Mucosa of descending colon (tissue), 3 donors: Measurements from ENCODE around the gene CREB5. TPM values are rescaled to one million over a fixed set of nuclear protein-coding genes. Genes with fewer than 3 reads are reported as not detected.

ENCODE experiments used
- ATAC-seq: fragments of 200-7000 bp; cut with Tn5 transposase; one replicate; pipeline ENCODE4 v1.9.1; 2020; ENCODE audit warnings: mild to moderate bottlenecking, moderate library complexity
- DNase-seq, 3 donors: peaks; one replicate each; pipeline ENCODE4 v3.0.0-alpha.2; 2020
- H3K36me3 ChIP-seq: fragments of 200-600 bp; one replicate; pipeline ENCODE4 v1.8.0; 2021; ENCODE audit warnings: low read depth, mild to moderate bottlenecking
- H3K4me1 ChIP-seq: fragments of 200-600 bp; one replicate; pipeline ENCODE4 v1.8.0; 2021; ENCODE audit warnings: low read depth, mild to moderate bottlenecking
- H3K4me3 ChIP-seq: fragments of 200-600 bp; one replicate; pipeline ENCODE4 v1.8.0; 2021; ENCODE audit warnings: mild to moderate bottlenecking
- H3K9me3 ChIP-seq: fragments of 200-600 bp; one replicate; pipeline ENCODE4 v1.8.0; 2021; ENCODE audit warnings: mild to moderate bottlenecking
- CTCF ChIP-seq: fragments of 200-600 bp; IDR thresholded peaks from one replicate; pipeline ENCODE4 v1.8.0; 2022; ENCODE audit warnings: antibody characterized with exemption, mild to moderate bottlenecking
- intact Hi-C, 2 donors: fragments of 100-400 bp; cut with DNase I in 1 of 2; cut with micrococcal nuclease in 1 of 2; formaldehyde crosslinking; loops; one replicate each; pipeline versions ENCODE4 v1.11.0 to v1.11.1; 2022; cut with DNase I, micrococcal nuclease
- total RNA-seq, 3 donors: library from RNA; stranded (reverse); fragmentation: NEBNext Ultra II Directional in 2 of 3; extraction: Animal tissue kit (Norgen Biotek cat#: 25700) in 2 of 3; gene quantifications; one replicate each; pipeline versions ENCODE4 v1.2.1 to v1.2.4, GENCODE V29; 2021 to 2023
- donor health status: DM: no; HTN: no; CAD: no; lungs with moderate emphysema.
- donor health status: DM: no; HTN: no; CAD: no.
- donor health status: DM: no; HTN: yes; CAD: no.

CREB5 gene
- total RNA-seq, 3 donors from 2014 or later: 0.61 to 5.4 (median 1.9) TPM

GRCh38 chr7:28579571-28579970 is 167.3 kb downstream of the CREB5 start:
- intact Hi-C loops: no loop called here
- no peak for TF ChIP-seq CTCF
- DNase-seq (no peak), ATAC-seq (no peak)
- H3K9me3 ChIP-seq: no peaks in the 10 kb centered on the region
- no peaks in the 10 kb centered on the region for H3K4me1 ChIP-seq
- no peaks in the 10 kb centered on the region for H3K36me3 ChIP-seq
- no peak overlapping the region for H3K4me3 ChIP-seq

GRCh38 chr7:28580665-28581064 is 168.3 kb downstream of the CREB5 start:
- no peak overlapping the region for H3K4me3 ChIP-seq
- no peaks in the 10 kb centered on the region for H3K9me3 ChIP-seq
- intact Hi-C loops: no loop called here
- H3K4me1 ChIP-seq: no peaks in the 10 kb centered on the region
- DNase-seq (no peak), ATAC-seq (no peak)
- TF ChIP-seq CTCF: no peak
- H3K36me3 ChIP-seq: no peaks in the 10 kb centered on the region

GRCh38 chr7:28581351-28581750 is 169.0 kb downstream of the CREB5 start:
- no peak for TF ChIP-seq CTCF
- no peak for DNase-seq
- H3K36me3 ChIP-seq: no peaks in the 10 kb centered on the region
- no peaks in the 10 kb centered on the region for H3K9me3 ChIP-seq
- ATAC-seq: no peak
- no peak overlapping the region for H3K4me3 ChIP-seq
- intact Hi-C loops: no loop called here
- no peaks in the 10 kb centered on the region for H3K4me1 ChIP-seq

- no peaks in the 10 kb centered on the region for H3K4me1 ChIP-seq
- H3K4me3 ChIP-seq: no peak overlapping the region
- intact Hi-C loops: no loop called here
- DNase-seq: no peak
- no peak for TF ChIP-seq CTCF
- no peaks in the 10 kb centered on the region for H3K9me3 ChIP-seq
- no peak for ATAC-seq
- H3K36me3 ChIP-seq: no peaks in the 10 kb centered on the region
Measured at GRCh38 chr7:28582226-28582625, 169.9 kb downstream of the CREB5 start.

- Histone ChIP-seq H3K36me3 (no peaks in the 10 kb centered on the region), H3K4me1 (no peaks in the 10 kb centered on the region), H3K9me3 (no peaks in the 10 kb centered on the region), H3K4me3 (no peak overlapping the region)
- no peak for TF ChIP-seq CTCF
- intact Hi-C loops: no loop called here
- no peak for ATAC-seq
- no peak for DNase-seq
Measured at GRCh38 chr7:28584235-28584634, 171.9 kb downstream of the CREB5 start.

- ATAC-seq (no peak), DNase-seq (no peak)
- TF ChIP-seq CTCF: no peak
- intact Hi-C loops: no loop called here
- no peaks in the 10 kb centered on the region for H3K9me3 ChIP-seq
- H3K36me3 ChIP-seq: no peaks in the 10 kb centered on the region
- no peak overlapping the region for H3K4me3 ChIP-seq
- no peaks in the 10 kb centered on the region for H3K4me1 ChIP-seq
Measured at GRCh38 chr7:28586736-28587135, 174.4 kb downstream of the CREB5 start.
